GM23338 (cell line): ENCODE measurements around the gene CACNA2D3.

Experiments
- CTCF ChIP-seq, 2 experiments: fragments of 200-600 bp in 1 of 2; sonication (generic) in 1 of 2; conservative IDR thresholded peaks; 2 replicates each; pipeline versions ENCODE4 v1.5.1 to v1.6.1; 2016 to 2017; ENCODE audit warnings: antibody characterized with exemption in 2 of 2, low read depth in 2 of 2, mild to moderate bottlenecking in 2 of 2, moderate library complexity in 1 of 2
- EZH2 ChIP-seq: fragments of 200-600 bp; sonication (generic); IDR thresholded peaks from one replicate; pipeline ENCODE4 v1.8.0; 2017; ENCODE audit warnings: antibody characterized with exemption, mild to moderate bottlenecking, low read depth; ENCODE audit not compliant: unreplicated experiment
- JUNB ChIP-seq: IDR thresholded peaks from one replicate; pipeline ENCODE4 v1.6.1; 2016; ENCODE audit warnings: antibody characterized with exemption; ENCODE audit not compliant: unreplicated experiment
- TF ChIP-seq, protein P1 (sequence below): IDR thresholded peaks from one replicate; pipeline ENCODE4 v1.6.1; 2018; ENCODE audit warnings: antibody characterized with exemption; ENCODE audit not compliant: unreplicated experiment

DNA sequence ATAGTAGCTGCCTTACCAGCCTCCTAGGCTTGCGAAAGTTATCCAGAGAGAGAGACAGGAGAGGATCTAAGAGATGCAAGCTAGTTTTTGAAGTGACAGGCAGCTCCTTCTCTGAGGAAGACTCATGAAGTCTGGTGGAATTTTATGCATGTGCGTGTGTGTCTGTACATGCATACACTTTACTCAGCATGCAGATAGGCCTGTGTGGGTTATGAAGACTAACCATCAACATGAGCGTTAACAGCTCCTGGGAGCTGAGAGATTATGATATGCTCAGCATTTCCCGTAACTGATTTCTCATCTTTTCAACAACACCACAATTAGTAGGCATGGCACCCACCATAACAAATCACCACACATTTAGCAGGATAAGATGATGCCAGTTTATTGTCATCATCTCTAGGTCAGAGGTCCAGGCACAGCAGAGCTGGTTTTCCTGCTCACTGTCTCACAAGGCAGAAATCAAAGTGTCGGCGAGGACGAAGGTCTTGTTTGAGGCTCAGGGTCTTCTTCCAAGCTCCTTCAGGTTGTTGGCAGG, 239.5 kb downstream of the CACNA2D3 start:
- TF ChIP-seq CTCF (conservative IDR thresholded peaks at IDR 0.05; ENCODE audit: low read depth in 2 of 2) (no peak), JUNB (no peak), EZH2 (no peak)
- TF ChIP-seq, protein P1, sequence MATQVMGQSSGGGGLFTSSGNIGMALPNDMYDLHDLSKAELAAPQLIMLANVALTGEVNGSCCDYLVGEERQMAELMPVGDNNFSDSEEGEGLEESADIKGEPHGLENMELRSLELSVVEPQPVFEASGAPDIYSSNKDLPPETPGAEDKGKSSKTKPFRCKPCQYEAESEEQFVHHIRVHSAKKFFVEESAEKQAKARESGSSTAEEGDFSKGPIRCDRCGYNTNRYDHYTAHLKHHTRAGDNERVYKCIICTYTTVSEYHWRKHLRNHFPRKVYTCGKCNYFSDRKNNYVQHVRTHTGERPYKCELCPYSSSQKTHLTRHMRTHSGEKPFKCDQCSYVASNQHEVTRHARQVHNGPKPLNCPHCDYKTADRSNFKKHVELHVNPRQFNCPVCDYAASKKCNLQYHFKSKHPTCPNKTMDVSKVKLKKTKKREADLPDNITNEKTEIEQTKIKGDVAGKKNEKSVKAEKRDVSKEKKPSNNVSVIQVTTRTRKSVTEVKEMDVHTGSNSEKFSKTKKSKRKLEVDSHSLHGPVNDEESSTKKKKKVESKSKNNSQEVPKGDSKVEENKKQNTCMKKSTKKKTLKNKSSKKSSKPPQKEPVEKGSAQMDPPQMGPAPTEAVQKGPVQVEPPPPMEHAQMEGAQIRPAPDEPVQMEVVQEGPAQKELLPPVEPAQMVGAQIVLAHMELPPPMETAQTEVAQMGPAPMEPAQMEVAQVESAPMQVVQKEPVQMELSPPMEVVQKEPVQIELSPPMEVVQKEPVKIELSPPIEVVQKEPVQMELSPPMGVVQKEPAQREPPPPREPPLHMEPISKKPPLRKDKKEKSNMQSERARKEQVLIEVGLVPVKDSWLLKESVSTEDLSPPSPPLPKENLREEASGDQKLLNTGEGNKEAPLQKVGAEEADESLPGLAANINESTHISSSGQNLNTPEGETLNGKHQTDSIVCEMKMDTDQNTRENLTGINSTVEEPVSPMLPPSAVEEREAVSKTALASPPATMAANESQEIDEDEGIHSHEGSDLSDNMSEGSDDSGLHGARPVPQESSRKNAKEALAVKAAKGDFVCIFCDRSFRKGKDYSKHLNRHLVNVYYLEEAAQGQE = no peak
